Neural crest cell (in vitro differentiated cells): Measurements from ENCODE around the gene RASAL1. TPM values are rescaled to one million over a fixed set of nuclear protein-coding genes. Genes with fewer than 3 reads are reported as not detected.

Source experiments
- DNase-seq: peaks from one replicate; pipeline ENCODE4 v3.0.0; 2021; ENCODE audit warnings: low read depth, mixed read lengths, low spot score
- H3K27ac Mint-ChIP-seq: one replicate; pipeline ENCODE4 v1.8.0; 2021; ENCODE audit warnings: mild to moderate bottlenecking, mixed read lengths; ENCODE audit not compliant: unreplicated experiment
- H3K27me3 Mint-ChIP-seq: 2 replicates; pipeline ENCODE4 v1.8.0; 2021; ENCODE audit warnings: low read depth, mild to moderate bottlenecking, mixed read lengths
- H3K36me3 Mint-ChIP-seq: 2 replicates; pipeline ENCODE4 v1.8.0; 2021; ENCODE audit warnings: low read depth, mild to moderate bottlenecking, mixed read lengths
- H3K4me1 Mint-ChIP-seq: 2 replicates; pipeline ENCODE4 v1.8.0; 2021; ENCODE audit warnings: mixed read lengths
- H3K4me3 Mint-ChIP-seq: one replicate; pipeline ENCODE4 v1.8.0; 2021; ENCODE audit warnings: mild to moderate bottlenecking, mixed read lengths
- H3K9me3 Mint-ChIP-seq: 2 replicates; pipeline ENCODE4 v1.8.0; 2021; ENCODE audit warnings: mixed read lengths
- long read RNA-seq: library from polyadenylated mRNA; unstranded; transcript quantifications from one replicate; pipeline ENCODE4 v2.0.0, GENCODE V29; 2020
- total RNA-seq: library from RNA; stranded (reverse); gene quantifications from 2 replicates; pipeline ENCODE4 v1.2.1, GENCODE V29; 2021
- TF ChIP-seq, protein P1 (sequence below): fragments of 200-600 bp; sonication (generic); conservative IDR thresholded peaks from 2 replicates; pipeline ENCODE4 v1.5.0; 2021; ENCODE audit warnings: antibody characterized with exemption, mild to moderate bottlenecking

The RASAL1 gene, protein sequence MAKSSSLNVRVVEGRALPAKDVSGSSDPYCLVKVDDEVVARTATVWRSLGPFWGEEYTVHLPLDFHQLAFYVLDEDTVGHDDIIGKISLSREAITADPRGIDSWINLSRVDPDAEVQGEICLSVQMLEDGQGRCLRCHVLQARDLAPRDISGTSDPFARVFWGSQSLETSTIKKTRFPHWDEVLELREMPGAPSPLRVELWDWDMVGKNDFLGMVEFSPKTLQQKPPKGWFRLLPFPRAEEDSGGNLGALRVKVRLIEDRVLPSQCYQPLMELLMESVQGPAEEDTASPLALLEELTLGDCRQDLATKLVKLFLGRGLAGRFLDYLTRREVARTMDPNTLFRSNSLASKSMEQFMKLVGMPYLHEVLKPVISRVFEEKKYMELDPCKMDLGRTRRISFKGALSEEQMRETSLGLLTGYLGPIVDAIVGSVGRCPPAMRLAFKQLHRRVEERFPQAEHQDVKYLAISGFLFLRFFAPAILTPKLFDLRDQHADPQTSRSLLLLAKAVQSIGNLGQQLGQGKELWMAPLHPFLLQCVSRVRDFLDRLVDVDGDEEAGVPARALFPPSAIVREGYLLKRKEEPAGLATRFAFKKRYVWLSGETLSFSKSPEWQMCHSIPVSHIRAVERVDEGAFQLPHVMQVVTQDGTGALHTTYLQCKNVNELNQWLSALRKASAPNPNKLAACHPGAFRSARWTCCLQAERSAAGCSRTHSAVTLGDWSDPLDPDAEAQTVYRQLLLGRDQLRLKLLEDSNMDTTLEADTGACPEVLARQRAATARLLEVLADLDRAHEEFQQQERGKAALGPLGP
- total RNA-seq = not detected in 2 replicates
- long read RNA-seq = 0 reads

DNA sequence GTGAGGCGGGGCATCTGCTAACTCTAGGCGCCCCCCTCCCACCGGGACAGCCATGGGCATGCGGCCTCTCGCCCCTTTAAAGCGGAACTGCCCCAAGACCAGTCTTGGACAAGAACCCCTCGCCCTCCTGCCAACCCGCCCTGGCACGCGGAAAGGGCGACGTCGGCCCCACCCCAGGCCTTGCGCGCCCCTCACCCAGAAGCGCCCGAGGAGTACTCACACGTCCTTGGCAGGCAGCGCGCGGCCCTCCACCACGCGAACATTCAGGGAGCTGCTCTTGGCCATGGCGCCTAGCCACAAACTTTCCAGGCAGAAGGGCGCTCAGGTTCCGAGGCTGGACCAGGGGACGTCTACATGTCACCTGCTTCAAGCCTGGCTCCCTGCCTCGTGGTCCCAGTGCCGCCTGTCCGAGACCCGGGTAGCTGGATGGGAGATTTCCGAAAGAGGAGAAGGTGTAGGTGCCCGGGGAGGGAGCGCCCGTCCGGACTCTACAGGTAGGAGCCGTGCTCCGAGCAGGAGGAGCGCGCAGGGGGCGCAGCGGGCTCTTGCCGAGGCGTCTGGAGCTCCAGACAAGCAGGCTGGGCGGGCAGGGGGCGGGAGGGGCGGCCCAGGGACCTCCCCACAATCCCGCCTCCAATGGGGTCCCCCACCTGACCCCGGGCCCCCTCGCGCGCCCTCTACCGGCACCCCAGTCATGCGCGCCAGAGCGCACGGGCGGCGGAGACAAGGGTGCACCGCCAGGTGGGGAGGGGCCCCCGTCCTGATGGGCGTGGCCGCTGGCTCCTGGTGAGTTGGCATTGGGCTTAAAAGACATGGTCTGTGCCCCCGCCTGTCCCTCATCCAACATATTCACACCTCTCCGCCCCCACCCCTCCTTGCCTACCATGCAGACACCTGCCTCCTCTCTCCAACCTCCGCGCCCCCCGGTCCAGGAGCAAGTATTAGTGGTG lies at the start of gene RASAL1:
Gene RASAL1, minus strand, starts transcription at position 584 of the 950 bp plus-strand sequence. Its CDS starts 299 bp downstream, at position 285.
- TF ChIP-seq, protein P1, sequence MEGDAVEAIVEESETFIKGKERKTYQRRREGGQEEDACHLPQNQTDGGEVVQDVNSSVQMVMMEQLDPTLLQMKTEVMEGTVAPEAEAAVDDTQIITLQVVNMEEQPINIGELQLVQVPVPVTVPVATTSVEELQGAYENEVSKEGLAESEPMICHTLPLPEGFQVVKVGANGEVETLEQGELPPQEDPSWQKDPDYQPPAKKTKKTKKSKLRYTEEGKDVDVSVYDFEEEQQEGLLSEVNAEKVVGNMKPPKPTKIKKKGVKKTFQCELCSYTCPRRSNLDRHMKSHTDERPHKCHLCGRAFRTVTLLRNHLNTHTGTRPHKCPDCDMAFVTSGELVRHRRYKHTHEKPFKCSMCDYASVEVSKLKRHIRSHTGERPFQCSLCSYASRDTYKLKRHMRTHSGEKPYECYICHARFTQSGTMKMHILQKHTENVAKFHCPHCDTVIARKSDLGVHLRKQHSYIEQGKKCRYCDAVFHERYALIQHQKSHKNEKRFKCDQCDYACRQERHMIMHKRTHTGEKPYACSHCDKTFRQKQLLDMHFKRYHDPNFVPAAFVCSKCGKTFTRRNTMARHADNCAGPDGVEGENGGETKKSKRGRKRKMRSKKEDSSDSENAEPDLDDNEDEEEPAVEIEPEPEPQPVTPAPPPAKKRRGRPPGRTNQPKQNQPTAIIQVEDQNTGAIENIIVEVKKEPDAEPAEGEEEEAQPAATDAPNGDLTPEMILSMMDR = peak; percentile 60
- H3K27me3 Mint-ChIP-seq = peaks cover 73% of the 10 kb centered on the region
- no peaks in the 10 kb centered on the region for H3K36me3 Mint-ChIP-seq
- H3K4me3 Mint-ChIP-seq = no peak within 1 kb of the TSS
- no peaks in the 10 kb centered on the region for H3K4me1 Mint-ChIP-seq
- no peak for DNase-seq
- no peak within 1 kb of the TSS for H3K27ac Mint-ChIP-seq
- H3K9me3 Mint-ChIP-seq = no peaks in the 10 kb centered on the region

DNA sequence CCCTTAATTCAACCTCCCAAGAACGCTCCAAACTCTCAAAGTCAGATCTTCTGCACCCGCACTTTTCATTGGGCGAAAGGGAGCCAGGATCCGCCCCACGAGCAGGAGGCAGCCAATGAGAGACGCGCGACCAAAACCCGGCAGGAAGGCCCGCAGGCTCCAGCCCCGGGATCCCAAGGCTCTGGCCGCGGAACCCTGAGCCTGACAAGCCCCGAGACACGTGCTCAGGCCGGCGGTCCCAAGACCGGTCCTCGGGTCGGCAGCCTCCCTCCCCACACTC lies 49.3 kb upstream of the RASAL1 start:
- H3K9me3 Mint-ChIP-seq = no peaks in the 10 kb centered on the region
- H3K27ac Mint-ChIP-seq = peak overlapping the region; percentile 91
- peak overlapping the region; percentile 96 for H3K4me3 Mint-ChIP-seq
- H3K4me1 Mint-ChIP-seq = peaks cover 21% of the 10 kb centered on the region
- TF ChIP-seq, protein P1 = no peak
- peak; percentile 80 for DNase-seq
- no peaks in the 10 kb centered on the region for H3K27me3 Mint-ChIP-seq
- H3K36me3 Mint-ChIP-seq = peaks cover 4% of the 10 kb centered on the region

DNA sequence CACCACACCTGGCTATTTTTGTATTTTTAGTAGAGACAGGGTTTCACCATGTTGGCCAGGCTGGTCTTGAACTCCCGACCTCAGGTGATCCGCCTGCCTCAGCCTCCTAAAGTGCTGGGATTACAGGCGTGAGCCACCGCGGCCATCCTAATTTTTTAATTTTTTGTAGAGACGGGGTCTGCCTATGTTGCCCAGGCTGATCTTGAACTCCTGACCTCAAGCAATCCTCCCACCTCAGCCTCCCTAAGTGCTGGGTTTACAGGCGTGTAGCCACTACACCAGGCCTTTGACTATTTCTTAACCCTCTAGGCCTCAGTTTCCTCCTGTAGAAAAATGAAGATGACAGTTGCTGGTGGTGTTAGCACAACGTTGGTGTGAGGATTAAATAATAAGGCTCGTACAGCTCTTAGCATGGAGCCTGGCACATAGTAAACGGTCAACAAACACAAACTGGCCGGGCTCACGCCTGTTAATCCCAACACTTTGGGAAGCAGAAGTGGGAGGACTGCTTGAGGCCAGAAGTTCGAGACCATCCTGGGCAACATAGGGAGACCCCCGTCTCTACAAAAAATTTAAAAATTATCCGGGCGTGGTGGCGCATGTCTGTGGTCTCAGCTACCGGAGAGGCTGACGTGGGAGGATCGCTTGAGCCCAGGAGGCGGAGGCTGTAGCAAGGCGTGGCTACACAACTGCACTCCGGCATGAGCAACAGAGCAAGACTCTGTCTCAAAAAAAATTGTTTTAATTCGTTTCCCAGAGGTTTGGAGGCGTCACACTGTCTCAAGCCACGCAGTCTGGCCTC lies 48.7 kb upstream of the RASAL1 start:
- Mint-ChIP-seq H3K4me3 (peak overlapping the region; percentile 96), H3K9me3 (no peaks in the 10 kb centered on the region), H3K27me3 (no peaks in the 10 kb centered on the region), H3K36me3 (peaks cover 4% of the 10 kb centered on the region), H3K27ac (peak overlapping the region; percentile 91), H3K4me1 (peaks cover 21% of the 10 kb centered on the region)
- TF ChIP-seq, protein P1 = no peak
- no peak for DNase-seq

DNA sequence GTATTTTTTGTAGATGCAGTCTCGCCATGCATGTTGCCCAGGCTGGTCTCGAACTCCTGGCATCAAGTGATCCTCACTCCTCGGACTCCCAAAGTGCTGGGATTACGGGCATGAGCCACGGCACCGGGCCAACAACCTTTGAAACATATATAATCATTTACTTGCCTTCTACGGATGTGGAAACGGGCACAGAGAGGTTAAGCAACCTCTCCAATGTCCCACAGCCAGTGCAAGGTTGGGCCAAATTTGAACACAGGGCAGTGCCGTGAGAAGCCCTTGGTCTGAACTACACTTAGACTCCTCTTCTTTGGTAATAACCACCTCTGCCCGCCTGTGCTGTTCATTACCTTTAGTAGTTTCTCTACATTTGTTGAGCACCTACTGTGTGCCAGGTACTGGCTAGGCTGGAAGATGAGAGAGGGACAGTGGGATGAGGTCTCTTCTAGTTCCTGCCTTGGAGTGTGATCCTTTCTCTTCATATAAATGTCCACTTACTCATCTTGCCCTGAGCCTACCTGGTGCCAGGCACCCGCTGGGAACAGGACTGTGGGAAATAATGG lies 47.5 kb upstream of the RASAL1 start:
- no peaks in the 10 kb centered on the region for H3K27me3 Mint-ChIP-seq
- H3K36me3 Mint-ChIP-seq = peaks cover 4% of the 10 kb centered on the region
- no peak overlapping the region for H3K27ac Mint-ChIP-seq
- peak overlapping the region; percentile 56 for H3K4me3 Mint-ChIP-seq
- TF ChIP-seq, protein P1 = no peak
- no peaks in the 10 kb centered on the region for H3K9me3 Mint-ChIP-seq
- peaks cover 21% of the 10 kb centered on the region for H3K4me1 Mint-ChIP-seq
- no peak for DNase-seq
